OCI-M1 (cell line): ENCODE data around the gene KCNJ4.

Source experiments
- DNase-seq: peaks from one replicate; lab custom pipeline; 2025; lab: John Stamatoyannopoulos, UW

KCNJ4 gene

DNA sequence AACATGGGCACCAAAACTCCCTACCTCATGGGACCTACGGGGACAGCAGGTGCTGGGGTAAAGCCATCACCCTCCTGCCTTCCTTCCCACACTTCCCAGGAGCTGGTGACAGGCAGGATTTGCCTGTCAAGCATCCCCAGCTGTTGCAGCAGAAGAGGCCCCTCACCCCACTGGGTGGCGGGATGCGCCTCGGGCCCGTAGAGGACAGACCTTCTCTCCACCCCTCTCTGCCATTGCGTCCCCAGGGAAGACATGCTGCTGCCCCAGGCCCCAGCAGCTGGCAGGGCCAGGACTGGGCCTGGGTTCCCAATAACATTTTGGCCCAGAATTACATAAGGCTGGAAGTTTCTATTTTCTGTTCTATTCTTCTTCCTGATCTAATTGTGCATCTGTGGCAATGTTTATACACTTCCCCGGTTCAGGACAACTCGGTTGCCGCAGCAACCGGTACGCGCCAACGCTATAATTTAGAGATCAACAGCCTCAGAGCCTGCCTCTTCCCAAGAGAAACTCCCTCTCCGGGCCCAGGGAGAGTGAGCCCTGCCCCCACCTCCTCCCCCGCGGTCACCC, 25.4 kb downstream of the KCNJ4 start:
- DNase-seq: no peak

DNA sequence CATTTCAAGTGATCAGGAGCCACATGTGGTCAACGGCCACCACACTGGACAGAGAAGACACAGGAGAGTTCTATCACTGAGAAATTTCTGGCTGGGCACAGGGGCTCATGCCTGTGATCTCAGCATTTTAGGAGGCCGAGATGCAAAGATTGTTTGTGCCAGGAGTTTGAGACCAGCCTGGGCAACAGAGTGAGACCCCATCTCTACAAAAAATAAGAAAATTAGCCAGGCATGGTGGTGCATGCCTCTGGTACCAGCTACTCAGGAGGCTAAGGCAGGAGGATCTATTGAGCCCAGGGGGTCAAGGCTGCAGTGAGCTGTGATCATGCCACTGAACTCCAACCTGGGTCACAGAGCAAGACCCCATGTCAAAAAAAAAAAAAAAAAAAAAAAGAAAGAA, 26.3 kb downstream of the KCNJ4 start:
- DNase-seq: no peak

DNA sequence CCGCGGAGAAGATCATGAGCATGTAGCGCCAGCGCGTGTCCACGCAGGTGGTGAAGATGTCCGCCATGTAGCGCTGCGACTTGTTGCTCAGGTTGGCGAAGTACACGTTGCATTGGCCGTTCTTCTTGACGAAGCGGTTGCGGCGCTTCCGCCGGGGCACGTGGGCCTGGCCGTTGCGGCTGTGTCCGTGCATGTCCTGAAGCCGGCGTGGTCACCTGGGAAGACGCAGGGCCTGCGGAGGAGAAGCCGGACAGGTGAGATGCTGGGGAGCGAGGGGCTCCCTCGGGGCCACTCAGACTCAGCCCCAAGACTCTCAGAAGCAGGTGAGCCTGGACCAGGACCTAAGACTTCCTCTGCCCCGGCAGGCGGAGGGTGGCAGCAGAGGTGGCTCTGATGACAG, 27.1 kb downstream of the KCNJ4 start:
- no peak for DNase-seq

DNA sequence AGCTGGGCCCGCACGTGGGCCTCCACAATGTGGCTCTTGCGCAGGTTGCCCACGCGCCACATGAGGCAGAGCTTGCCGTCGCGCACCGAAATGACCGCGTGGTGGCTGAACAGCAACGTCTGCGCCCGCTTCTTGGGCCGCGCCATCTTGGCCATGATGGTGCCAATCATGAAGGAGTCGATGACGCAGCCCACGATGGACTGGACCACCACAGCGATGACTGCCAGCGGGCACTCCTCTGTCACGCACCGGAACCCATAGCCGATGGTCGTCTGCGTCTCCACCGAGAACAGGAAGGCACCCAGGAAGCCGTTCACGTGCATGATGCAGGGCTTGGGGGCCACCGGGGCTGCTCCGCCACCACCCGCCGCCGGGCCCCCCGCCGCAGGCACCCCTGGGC, 27.5 kb downstream of the KCNJ4 start:
- no peak for DNase-seq

DNA sequence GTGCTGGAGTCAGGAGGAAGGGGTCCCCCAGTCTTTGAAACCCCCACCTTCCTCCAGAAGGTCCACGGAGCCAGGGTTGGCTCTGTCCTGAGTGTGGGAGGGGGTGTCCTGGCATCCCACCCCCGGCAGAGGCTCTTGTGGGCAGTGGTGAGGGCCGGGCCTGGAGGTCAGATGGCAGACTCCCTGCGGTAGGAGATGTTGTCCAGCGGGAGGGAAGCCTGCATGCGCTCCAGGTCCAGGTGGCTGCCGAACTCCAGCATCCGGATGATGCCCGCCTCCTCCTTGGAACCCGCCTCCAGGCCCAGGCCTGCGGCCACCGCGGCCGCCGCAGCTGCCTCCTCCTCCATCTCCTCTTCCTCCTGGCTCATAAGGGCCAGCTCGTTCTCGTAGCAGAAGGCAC, 28.4 kb downstream of the KCNJ4 start:
- DNase-seq: no peak

DNA sequence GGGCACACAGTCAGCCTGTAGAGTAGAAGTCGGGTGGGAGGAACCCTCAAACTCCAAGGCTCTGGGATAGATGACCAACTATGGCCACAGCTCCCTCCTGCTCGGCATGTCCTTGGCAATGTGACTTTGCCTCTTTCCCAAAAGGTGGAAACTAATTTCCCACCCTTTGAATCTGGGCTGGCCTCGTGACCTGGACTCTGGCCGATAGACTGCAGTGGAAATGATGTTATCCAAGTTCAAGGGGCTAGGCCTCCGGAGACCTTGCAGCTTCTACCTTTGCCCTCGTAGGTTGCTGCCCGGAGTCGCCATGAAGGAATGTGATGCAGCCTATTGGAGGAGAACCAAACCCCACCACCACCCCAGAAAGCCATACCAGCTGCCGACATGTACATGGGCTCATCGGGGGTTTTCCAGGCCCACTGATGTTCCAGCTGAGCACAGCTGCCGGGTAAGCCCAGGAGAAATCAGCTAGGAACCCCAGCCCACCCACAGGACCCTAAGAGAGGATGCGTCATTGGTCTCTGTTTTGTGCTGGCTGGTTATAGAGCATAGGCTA, 30.4 kb downstream of the KCNJ4 start:
- no peak for DNase-seq

DNA sequence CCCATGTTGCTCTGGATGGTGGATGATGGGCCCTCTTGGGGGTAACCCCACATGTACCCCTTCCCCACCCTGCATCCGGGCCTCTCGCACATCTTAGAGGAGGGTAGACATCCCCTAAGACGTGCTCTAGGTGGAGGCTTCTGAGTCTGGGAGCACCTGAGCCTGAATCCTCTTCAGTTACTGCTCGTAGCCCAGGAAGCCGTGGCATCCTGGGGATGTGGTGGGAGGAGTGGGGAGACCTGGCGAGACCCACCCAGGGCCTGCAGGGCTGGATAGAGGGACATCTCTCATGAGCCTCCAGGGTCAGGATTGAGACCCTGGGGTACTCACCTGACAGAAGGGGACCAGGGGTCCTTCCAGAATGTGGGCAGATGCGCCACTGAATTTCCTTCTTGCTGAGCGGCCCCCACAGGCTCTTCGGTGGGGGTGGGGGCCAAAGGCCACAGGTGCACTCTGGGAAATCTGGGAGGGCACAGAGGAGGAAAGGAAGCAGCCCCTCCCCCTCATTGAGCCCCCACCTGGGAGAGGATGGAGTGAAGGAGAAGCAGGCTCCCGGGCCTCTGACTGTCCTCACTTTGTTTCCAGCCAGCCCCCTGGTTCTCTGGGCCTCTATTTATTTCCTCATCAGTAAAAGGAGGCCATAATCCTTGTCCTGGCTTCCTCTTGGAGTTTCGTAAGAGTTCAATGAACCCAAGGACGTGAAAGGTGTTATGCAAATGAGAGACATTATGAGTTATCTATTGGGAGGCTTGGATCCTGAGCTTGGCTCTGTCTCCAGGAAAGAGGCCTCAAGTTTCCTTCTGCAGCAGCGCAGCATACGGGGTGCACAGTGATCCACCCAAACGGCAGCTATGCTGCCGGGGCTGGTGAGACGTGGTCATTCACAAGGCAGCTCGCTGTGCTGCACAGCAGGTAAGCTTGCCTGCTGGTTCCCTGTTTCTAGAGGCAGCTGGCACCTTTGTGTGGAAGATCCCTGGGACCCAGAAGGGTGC, 31.2 kb downstream of the KCNJ4 start:
- no peak for DNase-seq

DNA sequence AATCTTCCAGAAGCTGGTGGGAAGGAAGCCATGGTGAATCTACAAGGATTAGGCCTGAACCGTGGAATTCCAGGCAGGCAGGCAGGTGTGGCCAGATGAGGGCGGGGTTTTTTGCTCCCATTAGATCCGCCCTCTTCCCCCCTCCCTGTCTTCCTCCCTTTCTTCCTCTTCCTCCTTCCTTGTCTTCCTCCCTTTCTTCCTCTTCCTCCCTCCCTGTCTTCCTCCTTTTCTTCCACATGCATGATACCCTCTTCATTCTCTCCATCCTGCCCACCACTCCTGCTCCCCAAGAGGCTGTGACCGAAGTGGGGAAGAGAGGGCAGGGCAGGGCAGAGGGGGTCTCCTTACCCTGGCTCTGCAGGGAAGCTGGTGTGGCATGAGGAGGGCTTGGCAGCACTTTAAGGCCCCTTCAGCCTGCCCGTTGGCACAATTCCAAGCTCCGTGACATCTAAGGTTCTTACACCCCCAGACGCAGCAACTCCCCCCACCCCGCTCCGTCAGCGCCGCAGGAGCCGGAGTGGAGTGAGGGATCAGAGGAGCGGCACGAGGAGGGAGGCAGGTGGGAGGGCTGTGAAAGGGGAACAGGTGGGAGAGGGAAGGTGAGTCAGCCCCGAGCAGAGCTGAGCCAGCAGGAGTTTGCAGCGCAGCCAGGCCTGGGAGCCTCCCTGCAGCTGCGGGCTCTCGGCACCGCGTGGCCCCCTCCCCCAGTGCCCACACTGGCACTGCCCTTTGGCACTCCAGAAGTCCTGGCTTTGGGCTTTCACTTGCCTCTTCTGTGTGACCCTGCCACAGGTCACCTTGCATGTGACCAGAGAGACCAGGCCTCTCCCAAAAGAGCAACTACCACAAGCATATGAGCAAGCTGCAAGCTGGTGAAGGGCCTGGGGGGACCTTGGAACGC, 32.1 kb downstream of the KCNJ4 start:
- no peak for DNase-seq

DNA sequence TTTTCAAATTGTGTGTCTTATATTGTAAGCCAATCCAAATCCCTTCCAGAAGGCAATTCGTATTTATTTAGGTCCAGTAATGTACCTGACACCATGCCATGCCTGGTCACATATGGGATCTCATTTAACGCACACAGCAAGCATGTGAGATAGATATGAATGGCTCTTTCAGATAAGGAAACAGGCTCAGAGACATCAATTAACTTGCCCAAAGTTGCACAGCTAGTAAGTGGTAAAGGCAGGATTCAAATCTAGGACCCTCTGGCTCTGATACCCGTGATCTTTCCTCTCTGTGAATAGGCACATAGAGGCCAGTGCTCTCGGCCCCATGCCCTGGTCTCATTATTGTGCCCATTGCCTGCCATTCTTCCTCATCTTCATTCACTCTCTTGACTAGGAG, 34.3 kb downstream of the KCNJ4 start:
- DNase-seq: no peak

DNA sequence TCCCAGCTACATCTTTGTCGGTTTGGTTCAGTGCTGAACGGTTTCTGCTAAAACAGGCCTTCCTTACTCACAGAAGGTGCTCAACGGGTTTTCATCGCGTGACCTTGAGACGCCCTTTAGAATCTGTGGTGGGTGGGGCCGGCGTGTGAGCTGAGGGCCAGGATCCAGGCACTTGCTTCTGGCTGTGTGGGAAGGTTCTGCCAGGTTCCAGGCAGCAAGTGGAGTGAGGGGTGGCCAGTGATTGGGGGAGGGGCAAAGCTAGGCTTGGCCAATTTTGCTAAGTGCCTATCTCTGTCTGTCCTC, 35.2 kb downstream of the KCNJ4 start:
- DNase-seq: no peak

DNA sequence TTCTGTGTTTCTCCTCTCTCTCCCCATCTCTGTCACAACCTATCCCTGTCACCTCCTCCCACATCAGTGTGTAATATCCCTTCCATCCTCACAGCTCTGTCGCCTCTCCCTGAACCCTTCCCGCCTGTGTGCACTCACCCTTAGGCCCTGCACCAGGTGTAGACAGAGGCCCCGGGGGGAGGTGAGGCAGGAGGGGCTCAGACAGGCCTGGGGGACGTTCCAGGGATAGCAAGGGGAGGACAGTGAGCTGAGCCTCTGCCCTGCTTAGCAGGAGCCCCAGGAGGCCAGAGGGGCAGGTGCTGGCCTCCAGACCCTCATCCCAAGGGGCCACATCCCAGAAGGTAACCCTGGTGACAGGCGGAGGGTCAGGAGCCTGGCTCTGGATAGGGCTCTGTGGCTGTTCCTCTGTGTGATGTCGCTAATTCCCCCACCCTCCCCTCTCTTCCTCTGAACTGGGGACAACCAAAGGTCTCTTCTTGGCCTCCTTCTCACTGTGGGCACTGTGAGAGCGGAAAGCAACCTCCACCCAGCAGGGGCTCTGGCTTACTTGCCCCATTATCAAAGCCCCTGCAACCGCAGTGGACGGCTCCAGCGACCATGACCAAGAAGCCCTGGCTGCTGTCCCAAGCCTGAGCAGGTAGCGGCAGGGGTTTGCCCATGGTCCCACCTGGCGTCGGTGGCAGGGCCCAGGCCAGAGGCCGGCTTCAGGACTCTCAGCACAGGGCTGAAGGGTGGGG, 35.7 kb downstream of the KCNJ4 start:
- no peak for DNase-seq

DNA sequence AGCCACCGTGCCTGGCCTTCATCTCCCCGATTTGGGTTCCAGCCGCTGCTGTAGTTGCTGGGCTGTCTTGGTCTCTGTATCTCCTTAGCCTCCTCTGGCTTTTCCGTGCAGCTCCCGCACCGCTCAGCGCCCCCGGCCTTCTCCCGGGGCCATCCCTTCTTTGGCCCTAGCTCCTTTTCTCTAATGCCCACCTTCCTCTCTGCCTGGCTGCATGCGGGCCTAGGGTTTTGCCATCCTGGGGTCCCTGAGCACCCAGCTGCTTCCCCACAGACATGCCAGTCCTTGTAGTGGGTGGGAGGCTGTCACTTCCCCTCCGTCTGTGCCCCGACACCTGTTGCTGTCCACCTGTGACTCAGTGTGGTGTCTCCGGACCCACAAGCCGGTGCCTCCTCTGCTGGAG, 36.4 kb downstream of the KCNJ4 start:
- no peak for DNase-seq

DNA sequence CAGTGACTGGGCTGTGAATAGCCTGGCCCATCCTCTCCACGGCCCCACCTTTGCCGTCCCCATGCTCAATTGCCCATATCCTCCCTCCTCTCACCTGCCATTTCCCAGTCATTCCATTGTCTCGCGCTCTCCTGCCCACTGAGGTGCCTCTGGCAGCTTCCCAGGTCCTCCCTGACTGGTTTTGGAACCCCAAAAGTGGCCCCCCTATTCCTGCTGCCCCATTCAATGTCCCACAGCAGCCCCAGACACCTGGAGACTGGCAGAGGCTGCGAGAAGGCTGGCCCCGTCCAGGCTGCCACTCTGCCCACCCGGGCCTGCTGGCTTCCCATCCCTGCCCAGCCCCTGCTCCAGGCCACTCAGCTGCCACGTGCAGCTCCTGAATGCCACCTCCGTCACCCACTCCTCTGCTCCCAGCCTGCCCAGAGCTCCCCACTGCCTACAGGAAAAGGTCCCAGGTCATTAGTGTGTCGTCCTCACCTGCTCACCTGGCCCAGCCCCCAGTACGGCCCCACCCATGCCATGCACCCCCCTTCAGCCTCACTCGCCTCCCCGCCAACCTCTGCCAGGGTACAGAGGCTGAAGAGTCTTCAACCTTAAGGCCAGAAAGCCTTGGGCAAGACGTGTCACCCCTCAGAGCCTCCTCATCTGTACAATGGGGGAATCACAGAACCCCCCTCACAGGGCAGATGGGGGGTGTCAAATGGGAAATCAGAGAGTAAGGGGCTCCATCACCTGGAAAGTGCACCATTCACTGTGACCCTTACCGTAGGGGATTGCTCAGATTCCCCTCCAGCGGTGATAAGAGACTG, 37.5 kb downstream of the KCNJ4 start:
- DNase-seq: no peak

DNA sequence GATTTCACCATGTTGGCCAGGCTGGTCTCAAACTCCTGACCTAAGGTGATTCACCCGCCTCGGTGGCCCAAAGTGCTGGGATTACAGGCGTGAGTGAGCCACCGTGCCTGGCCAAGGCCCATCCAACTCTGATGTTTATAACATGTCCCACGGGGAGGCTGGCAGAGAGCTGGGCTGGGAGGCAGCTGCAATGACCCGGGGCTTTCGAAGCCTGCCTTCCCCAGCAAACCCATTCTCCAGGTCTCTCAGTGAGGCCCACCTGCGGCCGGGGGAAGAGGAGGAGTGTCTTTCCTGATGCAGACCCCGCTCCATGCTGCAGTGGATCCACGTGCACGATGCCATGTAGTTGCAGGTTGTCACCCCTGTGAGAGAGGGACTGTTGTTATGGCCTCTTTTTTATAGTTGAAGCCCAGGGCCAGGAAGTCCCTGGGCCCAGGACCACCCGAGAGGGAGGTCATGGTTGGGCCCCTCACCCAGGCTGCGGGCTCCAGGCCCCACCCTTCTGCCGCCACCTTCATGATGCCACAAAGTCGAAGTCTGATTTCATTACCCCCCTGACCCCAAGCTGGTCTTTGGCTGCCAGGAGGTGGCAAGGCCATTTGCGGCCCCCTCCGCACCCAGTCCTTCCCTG, 38.3 kb downstream of the KCNJ4 start:
- no peak for DNase-seq

DNA sequence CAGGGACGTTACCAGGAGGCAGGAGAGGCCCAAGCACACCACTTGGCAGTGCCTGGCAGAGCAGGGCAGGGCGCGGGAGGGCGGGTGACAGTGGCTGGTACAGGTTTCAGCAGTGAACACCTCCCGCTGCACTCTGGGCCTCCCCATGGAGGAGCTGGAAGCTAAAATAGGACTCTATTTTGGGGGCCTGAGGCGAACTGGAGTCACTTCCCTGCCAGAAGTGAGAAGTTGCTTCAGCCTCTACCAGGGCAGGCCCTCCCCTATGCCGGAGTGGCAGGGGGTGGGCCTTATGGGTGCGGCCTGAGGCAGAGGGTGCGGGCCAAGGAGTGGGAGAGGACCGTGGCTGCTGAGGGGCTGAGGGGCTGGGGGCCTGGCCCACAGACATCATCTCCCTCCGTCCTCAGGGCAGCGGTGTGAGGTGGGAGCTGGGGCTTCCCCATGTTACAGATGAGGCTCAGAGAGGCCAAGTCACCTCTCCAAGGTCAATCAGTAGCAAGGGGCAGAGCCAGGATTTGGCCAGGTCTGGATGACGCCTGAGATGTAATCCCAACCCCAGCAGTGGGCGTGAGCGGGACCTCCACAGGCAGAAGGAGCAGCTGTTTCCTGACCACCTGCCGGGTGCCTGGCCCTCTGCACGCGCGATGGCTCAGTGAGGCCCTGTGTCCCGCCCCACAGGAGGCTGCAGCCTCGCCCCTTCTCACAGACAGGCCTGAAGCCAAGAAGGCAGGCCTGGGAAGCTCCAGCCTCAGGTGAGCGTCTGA, 39.3 kb downstream of the KCNJ4 start:
- no peak for DNase-seq

DNA sequence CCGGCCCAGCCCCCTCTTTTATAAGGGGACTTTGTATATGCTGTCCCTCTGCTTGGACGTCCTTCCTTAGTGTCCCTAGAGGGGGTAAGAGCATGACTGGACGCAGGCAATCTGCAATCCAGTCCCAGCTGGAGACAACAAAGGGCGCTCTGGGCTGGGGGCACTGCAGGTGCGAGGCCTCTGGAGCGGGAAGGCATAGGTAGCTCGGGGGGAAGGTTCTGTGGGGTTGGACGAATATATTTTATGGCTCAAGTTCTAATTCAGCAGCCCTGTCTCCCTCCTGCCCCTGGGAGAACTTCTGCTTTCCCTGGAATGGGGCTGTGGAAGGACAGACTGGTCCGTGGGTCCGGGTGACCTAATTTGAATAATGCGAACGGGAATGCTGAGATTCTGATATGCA, 40.0 kb downstream of the KCNJ4 start:
- DNase-seq: no peak

DNA sequence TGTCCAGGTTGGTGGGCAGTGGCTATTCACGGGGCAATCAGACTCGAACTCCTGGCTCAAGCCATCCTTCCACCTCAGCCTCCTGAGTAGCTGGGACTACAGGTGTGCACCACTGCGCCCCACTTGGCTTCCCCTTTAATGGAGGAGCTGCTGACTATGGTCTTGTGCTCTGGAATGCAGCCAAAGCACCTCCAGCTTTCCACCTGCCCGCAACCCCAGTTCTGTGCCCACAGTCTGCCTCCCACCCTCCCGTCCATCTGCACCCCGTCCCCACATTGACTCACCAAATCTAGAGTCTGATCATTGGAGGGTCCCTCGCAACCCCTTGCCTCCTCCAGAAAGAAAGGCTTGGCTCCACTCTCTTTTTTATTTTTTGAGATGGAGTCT, 41.0 kb downstream of the KCNJ4 start:
- no peak for DNase-seq

DNA sequence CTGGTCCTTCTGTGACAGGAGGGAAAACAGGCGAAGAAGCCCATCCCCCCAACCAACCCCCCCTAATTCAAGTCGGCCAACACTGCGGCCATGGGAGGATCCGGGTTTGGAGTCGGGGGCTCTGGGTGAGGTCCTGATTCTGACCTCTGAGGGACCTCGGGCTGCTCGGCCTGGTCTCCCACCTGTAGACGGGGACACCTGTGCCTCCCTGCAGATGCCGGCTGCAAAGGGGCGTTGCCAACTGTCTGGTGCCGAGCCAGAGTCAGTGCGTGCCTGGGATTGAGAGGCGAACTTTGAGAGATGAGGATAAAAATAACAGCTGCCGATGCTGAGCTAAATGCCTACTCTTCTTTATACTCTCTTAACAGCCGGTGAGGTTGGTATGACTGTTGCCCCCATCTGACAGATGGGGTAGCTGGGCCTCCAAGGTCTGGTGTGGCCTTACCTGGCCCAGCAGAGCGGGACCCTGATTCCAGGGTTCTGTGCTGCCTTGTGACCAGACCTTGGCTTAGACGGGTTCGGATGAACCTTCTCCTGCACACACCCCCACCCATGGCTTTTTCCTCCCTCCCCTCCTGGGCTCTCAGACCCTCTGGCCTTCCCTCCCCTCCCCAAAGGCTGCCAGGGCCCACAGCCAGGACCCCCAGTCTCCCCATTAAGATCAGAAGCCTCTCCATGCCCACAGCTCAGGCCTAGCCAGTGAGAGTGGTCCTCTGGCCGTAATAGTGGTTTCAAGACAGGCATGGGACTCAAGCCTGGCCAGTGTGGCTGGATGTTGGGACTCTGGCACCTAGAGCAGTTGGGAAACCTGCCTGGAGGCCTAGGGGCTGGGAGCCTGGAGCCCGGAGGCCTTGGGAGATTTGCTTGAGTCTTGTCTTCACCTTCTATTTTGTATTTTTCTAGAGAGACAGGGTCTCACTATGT, 41.7 kb downstream of the KCNJ4 start:
- DNase-seq: no peak
